EH (cell line): ENCODE data around the gene NECTIN1.
A peak's percentile ranks its signal among the peaks of the same experiment; 100 is the strongest.

Experiments
- DNase-seq: peaks from one replicate; pipeline ENCODE4 v3.0.0-alpha.2; 2015; ENCODE audit warnings: low read depth

NECTIN1 gene

GRCh38 chr11:119692540-119692820 lies 36.5 kb downstream of the NECTIN1 start:
- no peak for DNase-seq

GRCh38 chr11:119691701-119692539 lies 37.1 kb downstream of the NECTIN1 start:
- no peak for DNase-seq

GRCh38 chr11:119691020-119691666 lies 37.9 kb downstream of the NECTIN1 start:
- no peak for DNase-seq

- no peak for DNase-seq
Observed at GRCh38 chr11:119689302-119689701, 39.7 kb downstream of the NECTIN1 start.

GRCh38 chr11:119688356-119688755 lies 40.6 kb downstream of the NECTIN1 start:
- no peak for DNase-seq

- DNase-seq, result no peak
Observed at GRCh38 chr11:119687373-119688046, 41.5 kb downstream of the NECTIN1 start.

DNA sequence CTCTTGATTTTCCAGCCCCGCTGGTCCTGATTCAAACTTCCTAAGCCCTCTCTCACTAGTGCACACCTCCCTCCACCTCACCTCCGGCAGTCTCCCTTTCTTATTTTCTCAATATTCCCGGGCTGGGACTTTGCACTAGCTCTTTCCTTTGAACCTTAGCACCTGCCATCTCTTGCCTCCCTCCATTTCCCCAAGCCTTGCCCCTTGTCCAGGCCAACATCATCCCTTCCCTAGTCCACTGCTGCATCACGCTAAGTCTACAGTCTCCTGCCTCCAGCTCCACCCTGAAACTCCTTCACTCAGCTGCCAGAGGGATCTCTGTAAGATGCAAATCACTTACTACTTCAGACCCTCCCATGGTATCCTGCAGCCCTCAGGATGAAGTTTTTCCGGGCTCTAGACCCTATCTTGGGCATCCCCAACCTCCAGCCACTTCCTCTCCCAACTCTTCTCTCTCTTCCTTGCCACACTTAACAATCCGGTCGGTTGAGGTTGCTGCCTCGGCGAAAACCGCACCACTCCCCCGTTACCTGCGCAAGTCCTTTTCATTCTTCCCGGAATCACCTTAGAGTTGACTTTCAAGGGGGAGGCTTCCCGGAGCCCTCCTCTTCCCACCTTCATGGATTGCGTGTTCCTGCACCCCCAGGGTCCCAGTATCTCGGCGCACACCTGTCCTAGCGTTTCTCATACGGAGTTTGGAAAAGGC lies 42.7 kb downstream of the NECTIN1 start:
- no peak for DNase-seq

- DNase-seq, result no peak
Observed at GRCh38 chr11:119685111-119685746, 43.8 kb downstream of the NECTIN1 start.

DNA sequence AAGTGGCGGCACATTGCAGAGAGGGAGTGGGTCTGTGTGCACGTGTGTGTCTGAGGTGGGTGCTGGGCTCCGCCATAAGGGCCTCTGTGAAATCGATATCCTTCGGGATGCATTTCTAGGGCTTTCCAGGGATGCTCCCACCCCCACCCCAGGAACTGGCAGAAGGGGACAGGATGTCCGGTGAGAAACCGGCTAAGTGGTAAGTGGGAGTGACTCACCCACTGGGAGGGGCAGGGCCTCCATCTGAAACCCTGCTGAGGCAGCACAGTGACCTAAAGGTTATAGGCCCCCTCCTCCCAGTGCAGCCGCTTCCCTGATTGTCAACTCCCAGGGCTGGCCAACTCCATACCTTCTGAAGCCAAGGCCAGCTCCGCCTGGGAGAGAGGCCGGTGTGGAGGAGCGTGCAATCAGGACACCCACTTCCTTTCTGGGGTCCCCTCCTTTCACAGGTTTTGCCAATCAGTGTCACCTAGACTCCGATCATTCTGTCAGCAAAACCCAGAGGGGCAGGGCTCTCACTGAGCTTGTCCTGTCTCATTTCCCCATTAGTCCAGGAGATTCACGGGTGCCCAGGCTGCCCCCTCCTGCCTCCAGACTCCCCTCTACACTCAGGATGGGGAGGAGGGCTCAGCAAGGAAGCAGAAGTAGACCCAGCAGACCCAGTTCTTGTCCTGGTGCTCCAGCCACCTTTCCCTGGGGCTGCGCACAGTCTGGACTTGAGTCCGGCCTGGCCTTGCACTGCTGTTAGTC lies 44.5 kb downstream of the NECTIN1 start:
- peak; percentile 83 for DNase-seq

DNA sequence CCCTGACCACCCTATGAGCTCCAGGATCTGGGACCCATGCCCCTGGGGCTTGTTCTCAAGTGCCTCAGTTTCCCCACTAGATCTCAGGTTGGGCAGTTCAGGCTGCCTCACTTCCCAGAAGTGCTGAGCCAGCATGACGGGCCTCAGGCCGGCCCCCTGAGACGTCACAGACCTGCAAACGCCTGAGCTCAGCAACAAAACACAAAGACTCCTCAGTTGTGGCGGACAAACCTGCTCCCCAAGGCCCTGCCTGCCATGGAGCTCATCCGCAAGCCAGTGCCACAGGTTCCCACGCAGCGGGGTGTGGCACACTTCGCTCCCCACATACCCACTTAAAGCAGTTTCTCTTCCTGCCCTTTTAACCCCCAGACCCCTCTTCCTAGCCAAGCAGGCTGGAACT lies 45.2 kb downstream of the NECTIN1 start:
- DNase-seq, result no peak

- no peak for DNase-seq
Observed at GRCh38 chr11:119681361-119681910, 47.6 kb downstream of the NECTIN1 start.

DNA sequence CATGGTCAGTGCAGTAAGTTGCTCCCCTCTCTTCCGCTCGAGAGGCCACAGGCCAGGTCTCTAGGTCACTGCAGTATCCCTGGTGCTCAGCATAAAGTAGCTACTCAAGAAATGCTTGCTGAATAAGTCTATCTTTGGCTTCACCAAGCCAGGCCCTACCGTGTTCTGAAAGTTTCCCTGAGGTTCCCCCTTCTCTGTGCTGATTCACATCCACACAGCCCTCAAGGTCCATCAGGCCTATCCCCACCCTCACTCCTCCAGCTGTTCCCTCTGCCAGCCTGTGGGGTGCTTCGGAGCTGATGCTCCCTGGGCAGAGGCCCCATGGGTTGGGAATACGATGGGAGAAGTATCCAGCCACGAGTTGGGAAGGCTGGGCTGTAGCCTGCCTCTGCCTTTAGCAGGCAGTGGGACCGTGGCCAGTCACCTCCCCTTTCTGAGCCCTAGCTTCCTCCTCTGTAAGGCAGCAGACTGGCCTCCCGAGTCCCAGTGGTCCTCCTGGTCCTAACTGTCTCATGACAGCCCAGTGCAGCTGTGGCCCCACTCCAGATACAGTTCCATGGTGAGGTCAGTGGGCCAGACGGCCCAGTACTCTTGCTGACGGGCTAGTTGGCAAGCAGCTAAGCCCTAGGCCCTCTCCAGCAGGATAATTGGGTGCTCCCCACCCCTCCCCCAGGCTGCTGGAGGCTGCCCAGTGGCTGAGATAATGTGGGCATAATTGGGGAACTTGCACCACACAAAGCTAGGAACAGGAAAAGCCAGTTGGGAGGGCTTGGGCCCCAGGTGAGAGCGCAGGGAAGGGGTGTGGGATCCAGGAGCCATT lies 48.2 kb downstream of the NECTIN1 start:
- DNase-seq, result no peak

GRCh38 chr11:119679346-119679745 lies 49.7 kb downstream of the NECTIN1 start:
- no peak for DNase-seq

- no peak for DNase-seq
Observed at GRCh38 chr11:119678351-119678750, 50.6 kb downstream of the NECTIN1 start.

- DNase-seq, result no peak
Observed at GRCh38 chr11:119677840-119678239, 51.2 kb downstream of the NECTIN1 start.

DNA sequence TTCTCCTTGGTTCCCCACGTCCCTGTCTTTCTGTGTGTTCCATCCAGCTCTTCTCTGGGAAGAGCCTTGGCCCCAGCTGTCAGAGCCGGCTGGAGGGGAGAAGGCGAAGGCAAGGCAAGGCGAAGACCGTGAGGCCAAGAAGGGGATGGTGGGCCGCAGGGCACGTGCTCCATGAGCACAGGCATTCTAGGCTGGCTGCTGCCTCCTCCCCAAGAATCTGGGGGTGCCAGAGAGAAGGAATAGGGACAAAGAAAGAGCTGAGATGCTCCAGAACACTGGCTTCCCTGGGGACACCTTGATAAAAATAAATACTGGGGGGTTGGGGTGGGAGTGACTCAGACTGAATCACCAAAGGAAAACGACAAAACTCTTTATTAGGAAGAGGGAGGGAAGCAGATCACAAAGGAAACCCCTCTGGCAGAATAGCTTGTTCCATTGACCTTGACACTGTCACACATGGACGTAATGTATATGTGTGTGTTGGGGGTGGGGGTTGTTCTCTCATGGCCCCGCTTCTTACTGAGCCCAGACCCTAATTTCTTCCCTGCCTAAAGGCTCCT lies 52.5 kb downstream of the NECTIN1 start:
- DNase-seq, result peak; percentile 67

DNA sequence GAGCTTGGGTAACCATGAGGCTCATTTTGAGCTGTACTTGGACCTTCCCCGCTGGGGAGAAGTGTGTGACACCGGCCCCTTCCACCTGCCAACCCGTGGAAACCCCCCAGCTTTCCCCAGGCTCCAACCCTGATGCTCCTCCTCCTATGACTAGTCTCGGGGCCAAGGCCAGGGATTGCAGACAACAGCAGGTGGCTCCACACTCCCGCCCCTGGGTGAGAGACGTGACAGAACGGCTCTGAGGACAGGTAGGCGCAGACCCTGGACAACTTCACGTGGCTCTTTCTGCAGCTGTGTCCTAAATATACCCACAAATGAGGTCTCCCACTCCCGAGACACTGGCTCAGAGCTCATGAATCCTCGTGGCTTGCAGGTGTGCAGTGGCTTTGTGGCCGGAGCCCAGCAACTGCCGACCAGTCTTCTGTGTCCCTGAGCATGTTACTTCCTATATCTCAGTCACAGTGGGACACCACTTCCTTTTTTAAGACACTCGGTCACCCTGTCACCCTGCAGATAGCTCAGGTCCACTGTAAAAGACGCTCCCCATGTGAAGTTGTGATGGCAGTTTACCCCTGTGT lies 55.2 kb downstream of the NECTIN1 start:
- DNase-seq, result no peak

GRCh38 chr11:119673052-119673758 lies 55.8 kb downstream of the NECTIN1 start:
- DNase-seq, result no peak

- DNase-seq, result no peak
Observed at GRCh38 chr11:119672597-119672996, 56.4 kb downstream of the NECTIN1 start.
